Measurements from ENCODE around the gene TMEM117.

Gene TMEM117

GRCh38 chr12:44000309-44000952 lies 164.6 kb downstream of the TMEM117 start:
- Histone ChIP-seq H3K23ac (ENCODE audit: low read depth, low read length, poor library complexity) (no peak overlapping the region), H3K79me1 (ENCODE audit: low read depth, low read length) (no peaks in the 10 kb centered on the region), H3K9me3 (replicated peaks in 1 of 2; ENCODE audit: control insufficient read depth in 2 of 2, insufficient read depth in 1 of 2, low read depth in 1 of 2, low read length in 2 of 2) (no peaks in the 10 kb centered on the region), H2BK120ac (ENCODE audit: low read depth, low read length) (no peak overlapping the region), H3K27me3 (ENCODE audit: control insufficient read depth in 3 of 3, insufficient read depth in 3 of 3, low read depth in 1 of 3, low read length in 3 of 3) (no peaks in the 10 kb centered on the region), H3K4ac (ENCODE audit: low read length) (no peak overlapping the region), H2BK12ac (ENCODE audit: low read length) (no peak overlapping the region), H3K4me2 (ENCODE audit: insufficient read depth, low read length, poor library complexity, severe bottlenecking) (no peak overlapping the region), H3K36me3 (replicated peaks in 1 of 2; ENCODE audit: control insufficient read depth in 2 of 2, insufficient read depth in 2 of 2, low read length in 2 of 2) (no peaks in the 10 kb centered on the region), H2AFZ (ENCODE audit: low read length) (no peak overlapping the region), H4K91ac (ENCODE audit: low read depth, low read length, poor library complexity) (no peak overlapping the region), H3K4me1 (ENCODE audit: control insufficient read depth in 2 of 2, insufficient read depth in 1 of 2, low read depth in 1 of 2, low read length in 2 of 2) (no peaks in the 10 kb centered on the region), H3K4me3 (ENCODE audit: low read length in 2 of 2) (no peak overlapping the region), H3K14ac (ENCODE audit: low read length) (no peak overlapping the region), H2BK5ac (ENCODE audit: low read length) (no peak overlapping the region), H3K27ac (replicated peaks; ENCODE audit: low read length) (no peak overlapping the region), H3K18ac (ENCODE audit: low read length) (no peak overlapping the region), H3K9ac (ENCODE audit: low read depth, low read length, poor library complexity) (no peak overlapping the region), H2BK15ac (ENCODE audit: low read length) (no peak overlapping the region), H2AK5ac (ENCODE audit: low read depth, low read length) (no peak overlapping the region), H4K8ac (ENCODE audit: low read depth, low read length) (no peak overlapping the region)
- peak; percentile 30 for DNase-seq (ENCODE audit: low spot score)
- no CpG with 5 or more reads among the region's 5 CpGs for WGBS, 2 donors (ENCODE audit: extremely low coverage in 2 of 2, insufficient read length in 2 of 2, insufficient replicate concordance in 1 of 2)

DNA sequence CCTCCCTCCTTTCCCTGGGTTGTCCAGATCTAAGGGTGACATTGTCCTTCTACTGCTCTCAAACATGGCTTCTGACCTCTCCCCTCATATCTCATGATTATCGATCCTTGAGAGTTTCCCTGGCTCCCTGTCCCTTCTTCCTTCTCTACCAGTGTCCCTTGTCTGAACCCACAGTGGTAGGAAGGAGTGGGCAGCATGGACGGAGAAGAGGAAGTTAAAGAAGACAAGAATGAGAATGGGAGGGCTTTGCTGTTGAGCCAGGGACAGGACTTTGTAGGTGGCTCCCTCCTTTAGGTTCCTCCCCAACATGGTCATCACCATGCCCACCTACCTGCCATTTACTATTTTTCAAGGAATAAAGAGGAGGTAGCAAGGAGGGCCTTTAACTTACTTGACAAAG lies 166.7 kb downstream of the TMEM117 start:
- Histone ChIP-seq H3K4me3 (ENCODE audit: low read length in 2 of 2) (no peak overlapping the region), H2AK5ac (ENCODE audit: low read depth, low read length) (peak overlapping the region; percentile 30), H3K18ac (ENCODE audit: low read length) (peak overlapping the region; percentile 32), H3K9ac (ENCODE audit: low read depth, low read length, poor library complexity) (no peak overlapping the region), H3K27ac (replicated peaks; ENCODE audit: low read length) (no peak overlapping the region), H3K4me1 (ENCODE audit: control insufficient read depth in 2 of 2, insufficient read depth in 1 of 2, low read depth in 1 of 2, low read length in 2 of 2) (no peaks in the 10 kb centered on the region), H2BK15ac (ENCODE audit: low read length) (no peak overlapping the region), H3K23ac (ENCODE audit: low read depth, low read length, poor library complexity) (no peak overlapping the region), H3K9me3 (replicated peaks in 1 of 2; ENCODE audit: control insufficient read depth in 2 of 2, insufficient read depth in 1 of 2, low read depth in 1 of 2, low read length in 2 of 2) (peaks cover 0 to under 1% of the 10 kb centered on the region in 2 donors), H3K27me3 (ENCODE audit: control insufficient read depth in 3 of 3, insufficient read depth in 3 of 3, low read depth in 1 of 3, low read length in 3 of 3) (no peaks in the 10 kb centered on the region), H3K4me2 (ENCODE audit: insufficient read depth, low read length, poor library complexity, severe bottlenecking) (no peak overlapping the region), H2AFZ (ENCODE audit: low read length) (no peak overlapping the region), H4K8ac (ENCODE audit: low read depth, low read length) (no peak overlapping the region), H3K4ac (ENCODE audit: low read length) (no peak overlapping the region), H2BK120ac (ENCODE audit: low read depth, low read length) (no peak overlapping the region), H3K79me1 (ENCODE audit: low read depth, low read length) (no peaks in the 10 kb centered on the region), H2BK12ac (ENCODE audit: low read length) (no peak overlapping the region), H4K91ac (ENCODE audit: low read depth, low read length, poor library complexity) (no peak overlapping the region), H2BK5ac (ENCODE audit: low read length) (no peak overlapping the region), H3K36me3 (replicated peaks in 1 of 2; ENCODE audit: control insufficient read depth in 2 of 2, insufficient read depth in 2 of 2, low read length in 2 of 2) (no peaks in the 10 kb centered on the region), H3K14ac (ENCODE audit: low read length) (no peak overlapping the region)
- DNase-seq (ENCODE audit: low spot score), result no peak
- no CpG with 5 or more reads among the region's 2 CpGs for WGBS, 2 donors (ENCODE audit: extremely low coverage in 2 of 2, insufficient read length in 2 of 2, insufficient replicate concordance in 1 of 2)

- no peak overlapping the region for H3K27ac ChIP-seq (replicated peaks; ENCODE audit: low read length)
- H3K4me1 ChIP-seq (ENCODE audit: control insufficient read depth in 2 of 2, insufficient read depth in 1 of 2, low read depth in 1 of 2, low read length in 2 of 2), result no peaks in the 10 kb centered on the region
- H2BK120ac ChIP-seq (ENCODE audit: low read depth, low read length), result no peak overlapping the region
- H3K4ac ChIP-seq (ENCODE audit: low read length), result no peak overlapping the region
- DNase-seq (ENCODE audit: low spot score), result no peak
- H2BK15ac ChIP-seq (ENCODE audit: low read length), result no peak overlapping the region
- H3K18ac ChIP-seq (ENCODE audit: low read length), result no peak overlapping the region
- no peak overlapping the region for H2AK5ac ChIP-seq (ENCODE audit: low read depth, low read length)
- no peak overlapping the region for H4K91ac ChIP-seq (ENCODE audit: low read depth, low read length, poor library complexity)
- H3K9me3 ChIP-seq (replicated peaks in 1 of 2; ENCODE audit: control insufficient read depth in 2 of 2, insufficient read depth in 1 of 2, low read depth in 1 of 2, low read length in 2 of 2), result peaks cover 0 to 8% of the 10 kb centered on the region in 2 donors
- H3K36me3 ChIP-seq (replicated peaks in 1 of 2; ENCODE audit: control insufficient read depth in 2 of 2, insufficient read depth in 2 of 2, low read length in 2 of 2), result no peaks in the 10 kb centered on the region
- H3K27me3 ChIP-seq (ENCODE audit: control insufficient read depth in 3 of 3, insufficient read depth in 3 of 3, low read depth in 1 of 3, low read length in 3 of 3), result no peaks in the 10 kb centered on the region
- no peak overlapping the region for H2AFZ ChIP-seq (ENCODE audit: low read length)
- no peak overlapping the region for H3K23ac ChIP-seq (ENCODE audit: low read depth, low read length, poor library complexity)
- H2BK12ac ChIP-seq (ENCODE audit: low read length), result no peak overlapping the region
- no peak overlapping the region for H3K14ac ChIP-seq (ENCODE audit: low read length)
- H3K4me2 ChIP-seq (ENCODE audit: insufficient read depth, low read length, poor library complexity, severe bottlenecking), result no peak overlapping the region
- H4K8ac ChIP-seq (ENCODE audit: low read depth, low read length), result peak overlapping the region; percentile 88
- H2BK5ac ChIP-seq (ENCODE audit: low read length), result no peak overlapping the region
- H3K79me1 ChIP-seq (ENCODE audit: low read depth, low read length), result no peaks in the 10 kb centered on the region
- H3K9ac ChIP-seq (ENCODE audit: low read depth, low read length, poor library complexity), result no peak overlapping the region
- no peak overlapping the region for H3K4me3 ChIP-seq (ENCODE audit: low read length in 2 of 2)
Measured at GRCh38 chr12:44003721-44004120, 167.8 kb downstream of the TMEM117 start.

DNA sequence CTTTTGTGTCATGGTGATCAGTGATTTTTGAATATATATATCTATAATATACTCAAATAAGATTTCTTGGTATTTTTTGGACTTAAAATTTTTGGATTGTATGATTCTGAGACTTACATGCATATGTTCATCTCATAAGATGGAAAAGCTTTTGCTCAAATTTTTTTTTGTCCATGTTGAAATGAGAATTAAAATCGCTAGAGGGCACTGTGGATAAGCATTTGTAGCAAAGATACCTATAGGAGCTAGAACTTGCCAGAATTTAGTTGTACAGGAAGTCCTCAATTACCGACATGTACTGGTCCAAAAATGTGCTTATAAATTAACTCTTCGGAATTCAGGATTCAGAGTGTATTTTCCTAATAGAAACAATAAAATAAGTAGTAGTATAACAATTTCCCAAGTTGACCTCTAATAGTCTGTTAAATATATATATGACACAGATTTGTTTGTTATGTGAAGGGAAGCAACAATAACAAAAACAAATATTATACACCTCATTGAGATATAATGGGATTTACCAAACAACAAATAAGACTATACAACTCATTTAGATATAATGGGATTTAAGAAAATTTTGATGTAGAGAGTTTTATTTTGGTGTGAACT lies 179.6 kb downstream of the TMEM117 start:
- H2AFZ ChIP-seq (ENCODE audit: low read length), result no peak overlapping the region
- H3K4me3 ChIP-seq (ENCODE audit: low read length in 2 of 2), result no peak overlapping the region
- no peak overlapping the region for H3K23ac ChIP-seq (ENCODE audit: low read depth, low read length, poor library complexity)
- DNase-seq (ENCODE audit: low spot score), result peak; percentile 43
- H3K27ac ChIP-seq (replicated peaks; ENCODE audit: low read length), result no peak overlapping the region
- no peak overlapping the region for H3K4ac ChIP-seq (ENCODE audit: low read length)
- H3K36me3 ChIP-seq (replicated peaks in 1 of 2; ENCODE audit: control insufficient read depth in 2 of 2, insufficient read depth in 2 of 2, low read length in 2 of 2), result no peaks in the 10 kb centered on the region
- H2BK120ac ChIP-seq (ENCODE audit: low read depth, low read length), result no peak overlapping the region
- peaks cover 7 to 10% of the 10 kb centered on the region in 2 donors for H3K4me1 ChIP-seq (ENCODE audit: control insufficient read depth in 2 of 2, insufficient read depth in 1 of 2, low read depth in 1 of 2, low read length in 2 of 2)
- H3K14ac ChIP-seq (ENCODE audit: low read length), result no peak overlapping the region
- H3K9me3 ChIP-seq (replicated peaks in 1 of 2; ENCODE audit: control insufficient read depth in 2 of 2, insufficient read depth in 1 of 2, low read depth in 1 of 2, low read length in 2 of 2), result no peaks in the 10 kb centered on the region
- H2BK15ac ChIP-seq (ENCODE audit: low read length), result no peak overlapping the region
- H3K18ac ChIP-seq (ENCODE audit: low read length), result no peak overlapping the region
- WGBS, 2 donors (ENCODE audit: extremely low coverage in 2 of 2, insufficient read length in 2 of 2, insufficient replicate concordance in 1 of 2), result no CpG with 5 or more reads among the region's 3 CpGs
- no peak overlapping the region for H3K4me2 ChIP-seq (ENCODE audit: insufficient read depth, low read length, poor library complexity, severe bottlenecking)
- no peak overlapping the region for H4K8ac ChIP-seq (ENCODE audit: low read depth, low read length)
- no peak overlapping the region for H2BK12ac ChIP-seq (ENCODE audit: low read length)
- H3K9ac ChIP-seq (ENCODE audit: low read depth, low read length, poor library complexity), result no peak overlapping the region
- no peaks in the 10 kb centered on the region for H3K27me3 ChIP-seq (ENCODE audit: control insufficient read depth in 3 of 3, insufficient read depth in 3 of 3, low read depth in 1 of 3, low read length in 3 of 3)
- H3K79me1 ChIP-seq (ENCODE audit: low read depth, low read length), result no peaks in the 10 kb centered on the region
- H2AK5ac ChIP-seq (ENCODE audit: low read depth, low read length), result no peak overlapping the region
- no peak overlapping the region for H4K91ac ChIP-seq (ENCODE audit: low read depth, low read length, poor library complexity)
- no peak overlapping the region for H2BK5ac ChIP-seq (ENCODE audit: low read length)
